C4-2B (cell line): Measurements from ENCODE around the gene CABLES2.

Experiments
- CTCF ChIP-seq: fragments of 450-650 bp; conservative IDR thresholded peaks from 2 replicates; pipeline ENCODE4 v1.5.1; 2017; ENCODE audit warnings: mild to moderate bottlenecking
- ZFX ChIP-seq: fragments of 450-650 bp; IDR thresholded peaks from 2 replicates; pipeline ENCODE4 v1.6.1; 2017

- TF ChIP-seq CTCF (no peak), ZFX (no peak)
Observed at GRCh38 chr20:62430311-62430853, 23.3 kb upstream of the CABLES2 start.
